CD4-positive, alpha-beta T cell treated with Interleukin-2 at 100 ng/mL for 4 hours (primary cell): ENCODE data around the gene ZC3H7A.
"Not testable (repeated sequence)": the region's sequence is repeated elsewhere in the genome, so short reads cannot be mapped to it uniquely, and the experiment has no call there.

Experiments
- DNase-seq: peaks from one replicate; pipeline ENCODE4 v3.0.0-alpha.2; 2020; ENCODE audit warnings: low spot score

The ZC3H7A gene

DNA sequence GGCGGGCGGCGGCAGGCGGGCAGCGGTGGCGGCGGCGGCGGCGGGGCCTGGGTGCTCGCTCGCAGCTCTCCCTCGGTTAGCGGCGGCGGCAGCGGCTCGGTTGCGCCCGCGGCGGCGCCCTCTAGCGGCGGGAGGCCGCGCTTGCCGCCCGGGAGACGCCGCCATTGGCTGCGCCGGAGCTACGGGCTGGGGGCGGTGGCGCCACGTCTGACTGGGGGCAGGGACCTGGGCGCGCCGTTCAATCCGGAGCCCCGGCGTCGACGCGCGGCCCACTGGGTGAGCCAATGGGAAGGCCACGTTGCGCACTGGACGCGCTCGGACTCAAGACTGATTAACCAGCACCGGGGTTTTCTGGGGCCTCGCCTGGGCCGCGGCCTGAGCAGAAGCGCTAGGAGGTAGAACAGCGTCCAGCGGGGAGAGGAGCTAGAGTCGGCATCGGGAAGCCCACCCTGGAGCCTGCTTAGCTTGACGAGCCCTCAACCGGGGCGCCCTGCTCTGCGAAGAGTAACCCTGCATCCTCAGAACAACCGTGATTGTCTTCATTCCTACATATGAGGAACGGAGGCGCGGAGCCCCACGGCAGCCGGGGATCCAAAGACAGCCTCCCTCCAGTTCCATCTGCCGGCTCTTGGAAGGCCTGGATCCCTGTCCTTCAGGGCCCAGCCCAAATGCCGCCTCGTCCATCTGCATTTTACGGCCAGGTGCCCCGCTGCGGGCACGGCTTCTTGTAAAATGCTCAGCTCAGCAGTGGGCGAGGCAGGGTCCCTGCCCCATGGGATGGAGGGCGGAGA, at the start of gene ZC3H7A:
Gene ZC3H7A (minus strand): TSS at position 93 of the 791 bp plus-strand sequence. CDS start 14,904 bp downstream, outside the sequence.
- peak; percentile 93 for DNase-seq

DNA sequence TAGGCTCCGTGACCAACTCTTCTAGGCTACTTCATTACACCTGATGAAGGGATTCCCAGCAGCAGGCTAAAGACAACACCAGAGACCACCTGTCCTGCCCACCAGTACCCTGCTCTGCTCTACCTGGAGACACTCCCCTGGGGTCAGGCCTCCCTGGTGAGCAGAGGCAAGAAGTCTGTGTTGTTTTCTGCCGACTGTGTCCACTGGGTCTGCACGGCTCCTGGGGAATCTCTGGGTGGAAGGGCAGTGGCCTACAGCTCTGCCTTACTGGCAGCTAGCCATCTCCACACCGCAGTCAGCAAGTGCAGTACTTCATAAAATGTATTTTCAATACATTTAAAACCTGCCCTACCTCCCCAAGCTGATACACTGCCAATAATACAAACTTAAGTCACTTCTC, 47.4 kb upstream of the ZC3H7A start:
- no peak for DNase-seq

DNA sequence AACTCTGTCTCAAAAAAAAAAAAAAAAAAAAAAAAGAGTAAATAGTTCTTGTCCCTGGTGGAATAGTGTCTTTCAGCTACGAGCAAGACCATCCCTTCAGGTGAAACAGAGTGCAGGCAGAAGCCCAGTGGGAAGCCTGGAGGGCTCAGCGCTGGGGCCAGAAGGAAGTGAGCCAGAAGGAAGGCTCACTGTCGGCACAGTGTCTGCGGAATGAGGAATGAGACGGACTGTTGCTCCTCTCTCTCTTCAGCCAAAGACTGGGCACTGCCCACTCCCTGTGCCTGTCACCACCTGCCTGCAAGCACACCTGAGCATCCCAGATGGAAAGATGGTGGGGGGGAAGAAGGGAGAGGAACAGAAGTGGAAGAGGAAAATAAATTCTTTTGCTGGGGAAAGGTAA, 46.8 kb upstream of the ZC3H7A start:
- no peak for DNase-seq

- DNase-seq = no peak
Observed at GRCh38 chr16:11843206-11843605, 46.1 kb upstream of the ZC3H7A start.

DNA sequence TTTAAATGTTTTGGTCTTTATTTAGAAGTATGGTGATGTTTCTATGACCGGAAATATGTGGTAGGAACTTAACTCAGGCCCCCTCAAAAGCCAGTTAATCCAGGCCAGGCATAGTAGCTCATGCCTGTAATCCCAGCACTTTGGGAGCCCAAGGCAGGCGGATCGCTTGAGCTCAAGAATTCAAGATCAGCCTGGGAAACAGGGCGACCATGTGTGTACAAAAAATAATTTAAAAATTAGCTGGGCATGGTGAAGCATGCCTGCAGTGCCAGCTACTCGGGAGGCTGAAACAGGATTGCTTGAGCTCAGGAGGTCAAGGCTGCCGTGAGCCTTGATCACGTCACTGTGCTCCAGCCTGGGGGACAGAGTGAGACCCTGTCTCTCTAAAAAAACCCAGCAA, 44.0 kb upstream of the ZC3H7A start:
- DNase-seq = no peak

DNA sequence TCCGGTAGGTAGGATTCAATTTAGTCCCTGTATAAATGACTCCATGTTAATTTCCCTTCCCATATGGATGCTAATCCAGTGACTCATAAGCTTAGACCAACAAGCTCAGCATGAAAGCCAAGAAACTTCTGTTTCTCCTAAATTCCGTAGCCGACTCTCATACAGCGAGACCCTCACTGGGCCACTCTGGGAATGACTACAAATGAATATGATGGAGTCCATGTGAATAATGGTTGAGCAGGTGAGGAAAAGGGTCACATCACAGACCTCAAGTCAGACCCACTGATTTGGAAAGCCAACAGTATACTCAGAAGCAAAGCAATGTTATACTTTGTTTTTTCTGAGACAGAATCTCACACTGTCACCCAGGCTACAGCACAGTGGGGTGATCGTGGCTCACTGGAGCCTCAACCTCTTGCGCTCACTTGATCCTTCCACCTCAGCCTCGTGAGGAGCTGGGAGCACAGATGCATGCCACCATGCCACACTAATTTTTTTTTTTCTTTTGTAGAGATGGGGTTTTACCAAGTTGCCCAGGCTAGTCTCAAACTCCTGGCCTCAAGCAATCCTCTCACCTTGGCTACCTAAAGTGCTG, 39.7 kb upstream of the ZC3H7A start:
- DNase-seq = no peak

GRCh38 chr16:11835891-11836649, 39.0 kb upstream of the ZC3H7A start:
- DNase-seq = no peak

DNA sequence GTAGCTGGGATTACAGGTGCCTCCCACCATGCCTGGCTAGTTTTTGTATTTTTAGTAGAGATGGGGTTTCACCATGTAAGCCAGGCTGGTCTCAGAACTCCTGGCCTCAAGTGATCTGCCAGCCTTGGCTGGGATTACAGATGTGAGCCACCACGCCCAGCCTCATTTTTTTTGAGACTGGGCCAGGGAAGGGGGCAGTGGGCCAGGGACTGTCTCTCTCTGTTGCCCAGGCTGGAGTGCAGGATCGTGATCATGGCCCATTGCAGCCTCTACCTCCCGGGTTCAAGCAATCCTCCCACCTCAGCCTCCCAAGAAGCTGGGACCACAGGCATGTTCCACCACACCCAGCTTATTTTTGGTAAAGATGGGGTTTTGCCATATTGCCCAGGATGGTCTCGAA, 38.3 kb upstream of the ZC3H7A start:
- no peak for DNase-seq

DNA sequence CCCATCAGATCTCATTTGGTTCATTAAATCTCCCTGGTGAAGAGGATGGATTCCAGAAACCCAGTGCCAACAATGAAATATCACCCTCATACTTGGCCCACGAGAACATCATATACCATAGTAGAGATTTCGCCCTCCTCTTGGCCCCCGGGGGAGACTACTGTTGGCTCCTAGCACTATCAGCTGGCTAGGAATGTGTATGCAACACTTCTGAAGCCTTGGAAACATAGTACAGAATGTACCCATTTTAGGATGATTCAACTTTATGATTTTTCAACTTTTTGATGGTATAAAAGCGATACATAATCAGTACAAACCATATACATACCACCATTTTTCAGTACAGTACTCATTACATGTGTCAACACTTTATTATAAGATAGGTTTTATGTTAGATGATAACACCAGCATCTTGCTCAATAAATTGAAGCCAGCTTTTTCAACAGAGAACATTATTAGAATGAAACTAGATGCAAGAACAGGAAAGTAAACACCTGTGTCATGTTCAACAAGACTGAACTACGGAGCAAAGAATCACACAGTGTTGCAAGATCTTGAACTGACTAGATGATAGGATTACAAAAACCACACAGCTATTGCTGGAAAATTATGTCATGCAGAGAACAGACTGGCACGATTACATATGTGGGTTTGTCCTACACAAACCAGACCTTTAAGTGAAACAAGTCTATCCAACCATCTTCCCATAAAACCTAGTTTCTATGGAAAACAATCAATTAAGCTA, 37.1 kb upstream of the ZC3H7A start:
- no peak for DNase-seq

DNA sequence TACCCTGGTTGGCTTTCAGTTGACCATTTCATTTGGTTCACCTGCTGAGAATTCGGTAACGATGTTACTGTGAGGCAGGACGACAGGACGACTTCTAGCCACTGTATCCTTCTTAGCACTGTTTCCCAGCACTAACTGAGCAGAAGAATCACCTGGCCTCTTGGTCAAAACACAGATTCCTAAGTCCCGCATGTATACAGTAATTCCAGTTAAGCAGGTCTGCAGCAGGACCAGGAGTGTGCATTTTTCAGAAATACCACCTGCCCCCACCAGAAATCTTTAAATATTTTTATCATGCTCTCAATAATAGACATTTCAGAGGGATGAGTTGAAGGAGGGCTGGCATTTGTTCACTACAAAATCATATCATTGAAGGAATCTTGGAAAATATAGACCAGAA, 31.6 kb upstream of the ZC3H7A start:
- no peak for DNase-seq

DNA sequence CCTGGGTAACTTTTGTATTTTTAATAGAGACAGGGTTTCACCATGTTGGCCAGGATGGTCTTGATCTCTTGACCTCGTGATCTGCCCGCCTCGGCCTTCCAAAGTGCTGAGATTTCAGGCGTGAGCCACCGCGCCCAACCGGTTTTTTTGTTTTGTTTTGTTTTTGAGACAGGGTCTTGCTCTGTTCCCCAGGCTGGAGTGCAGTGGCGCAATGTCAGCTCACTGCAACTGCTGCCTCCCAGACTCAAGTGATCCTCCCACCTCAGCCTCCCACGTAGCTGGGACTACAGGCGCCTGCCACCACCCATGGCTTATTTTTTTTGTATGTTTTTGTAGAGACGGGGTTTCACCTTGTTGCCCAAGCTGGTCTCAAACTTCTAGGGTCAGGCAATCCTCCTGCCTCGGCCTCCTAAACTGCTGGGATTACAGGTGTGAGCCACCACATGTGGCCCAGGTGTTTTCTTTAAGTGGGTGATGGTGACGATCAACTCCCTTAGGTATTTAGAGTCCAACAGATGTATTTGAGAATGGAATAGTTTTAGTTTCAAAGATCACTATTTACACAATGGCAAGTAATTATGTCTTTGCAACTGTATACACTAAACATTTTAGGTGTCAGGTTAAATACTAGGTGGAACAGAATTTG, 28.6 kb upstream of the ZC3H7A start:
- not testable (repeated sequence) for DNase-seq

- DNase-seq = no peak
Observed at GRCh38 chr16:11824362-11824761, 27.3 kb upstream of the ZC3H7A start.

DNA sequence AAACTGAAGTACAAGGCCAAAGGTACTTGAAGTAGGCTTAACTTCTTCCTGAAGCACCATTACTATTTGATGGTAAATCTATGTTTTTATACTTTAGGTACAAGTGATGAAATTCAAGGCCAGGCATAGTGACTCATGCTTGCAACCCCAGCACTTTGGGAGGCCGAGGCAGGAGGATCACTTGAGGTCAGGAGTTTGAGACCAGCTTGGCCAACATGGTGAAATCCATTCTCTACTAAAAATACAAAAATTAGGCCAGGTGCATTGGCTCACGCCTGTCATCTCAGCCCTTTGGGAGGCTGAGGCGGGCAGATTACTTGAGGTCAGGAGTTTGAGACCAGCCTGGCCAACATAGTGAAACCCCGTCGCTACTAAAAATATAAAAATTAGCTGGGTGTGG, 26.6 kb upstream of the ZC3H7A start:
- DNase-seq = not testable (repeated sequence)

- no peak for DNase-seq
Observed at GRCh38 chr16:11819798-11820197, 22.7 kb upstream of the ZC3H7A start.

DNA sequence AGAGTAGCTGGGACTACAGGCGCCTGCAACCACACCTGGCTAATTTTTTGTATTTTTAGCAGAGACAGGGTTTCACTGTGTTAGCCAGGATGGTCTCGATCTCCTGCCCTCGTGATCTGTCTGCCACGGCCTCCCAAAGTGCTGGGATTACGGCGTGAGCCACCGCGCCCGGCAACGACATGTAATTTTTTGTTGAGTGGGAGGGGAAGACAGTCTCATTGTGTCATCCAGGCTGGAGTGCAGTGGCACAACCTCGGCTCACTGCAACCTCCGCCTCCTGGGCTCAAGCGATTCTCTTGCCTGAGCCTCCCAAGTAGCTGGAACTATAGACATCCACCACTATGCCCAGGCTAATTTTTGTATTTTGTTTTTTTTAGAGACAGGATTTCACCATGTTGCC, 21.9 kb upstream of the ZC3H7A start:
- not testable (repeated sequence) for DNase-seq

- no peak for DNase-seq
Observed at GRCh38 chr16:11816123-11816522, 19.1 kb upstream of the ZC3H7A start.

DNA sequence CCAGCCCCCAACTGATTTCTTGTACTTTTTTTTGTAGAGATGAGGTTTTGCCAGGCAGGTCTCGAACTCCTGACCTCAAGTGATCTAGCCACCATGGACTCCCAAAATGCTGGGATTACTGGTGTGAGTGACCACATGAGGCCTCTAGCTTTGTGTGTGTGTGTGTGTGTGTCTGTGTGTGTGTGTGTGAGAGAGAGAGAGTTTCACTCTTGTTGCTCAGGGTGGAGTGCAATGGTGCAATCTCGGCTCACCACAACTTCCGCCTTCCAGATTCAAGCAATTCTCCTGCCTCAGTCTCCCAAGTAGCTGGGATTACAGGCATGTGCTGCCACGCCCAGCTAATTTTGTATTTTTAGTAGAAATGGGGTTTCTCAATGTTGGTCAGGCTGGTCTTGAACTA, 17.7 kb upstream of the ZC3H7A start:
- DNase-seq = not testable (repeated sequence)

DNA sequence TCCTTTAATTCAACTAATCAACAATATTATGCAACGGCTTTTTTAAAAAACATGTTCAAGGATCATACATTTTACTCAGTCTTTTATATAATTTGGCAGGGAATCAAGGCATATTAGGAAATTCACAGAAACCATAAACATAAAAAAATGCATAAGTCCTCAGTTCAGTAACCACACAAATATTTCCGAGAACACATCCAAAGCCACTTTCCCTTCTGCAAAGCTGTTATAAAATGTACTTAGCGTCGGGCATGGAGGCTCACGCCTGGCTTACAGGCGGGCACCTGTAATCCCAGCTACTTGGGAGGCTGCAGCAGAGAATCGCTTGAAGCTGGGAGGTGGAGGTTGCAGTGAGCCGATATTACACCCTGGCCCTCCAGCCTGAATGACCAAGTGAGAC, 9.7 kb upstream of the ZC3H7A start:
- DNase-seq = no peak

GRCh38 chr16:11805556-11805955, 8.5 kb upstream of the ZC3H7A start:
- no peak for DNase-seq

DNA sequence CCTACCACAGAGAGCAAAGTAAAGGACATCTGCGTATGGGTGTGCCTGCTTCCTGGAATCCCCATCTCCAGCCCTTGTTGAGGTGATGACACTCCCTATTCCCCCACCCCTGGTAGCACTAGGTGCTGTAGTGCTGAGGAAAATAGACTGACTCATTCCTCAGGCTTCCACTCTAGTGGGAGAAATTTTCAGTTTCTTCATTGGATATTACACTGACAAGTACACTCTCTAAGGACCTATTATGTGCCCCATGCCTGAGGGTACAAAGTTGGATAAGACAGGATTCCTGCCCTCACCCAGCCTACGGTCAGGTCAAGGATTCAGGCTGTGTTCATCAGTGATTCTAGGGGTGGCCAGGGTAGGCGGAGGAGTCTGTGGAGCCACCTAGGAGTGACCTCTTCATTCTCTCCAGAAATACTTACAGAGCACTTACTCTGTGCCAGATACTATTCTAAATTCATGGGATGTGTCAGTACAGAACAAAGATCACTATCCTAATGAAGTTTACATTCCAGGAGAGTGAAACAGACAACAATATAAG, 4.5 kb upstream of the ZC3H7A start:
- no peak for DNase-seq

DNA sequence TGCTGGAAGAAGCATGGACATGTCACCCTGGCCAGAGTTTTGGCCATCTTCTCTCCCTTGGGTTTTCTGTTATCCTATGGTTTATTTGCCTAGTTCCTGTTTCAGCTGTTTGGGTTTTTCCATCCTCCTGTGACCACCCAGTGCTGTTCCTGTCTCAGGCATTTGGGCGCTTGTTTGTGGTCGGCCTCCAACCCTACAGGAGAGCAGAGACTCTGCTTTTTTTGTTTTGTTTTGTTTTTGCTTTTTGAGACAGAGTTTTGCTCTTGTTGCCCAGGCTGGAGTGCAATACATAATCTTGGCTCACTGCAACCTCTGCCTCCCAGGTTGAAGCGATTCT, 3.3 kb upstream of the ZC3H7A start:
- DNase-seq = no peak
